Esophagus muscularis mucosa (tissue), 4 donors: Measurements from ENCODE around the gene CLCN3.

Experiments
- EP300 ChIP-seq: sonication (generic); formaldehyde crosslinking; IDR thresholded peaks from one replicate; pipeline ENCODE4 v1.6.1; 2017; ENCODE audit warnings: antibody characterized with exemption
- POLR2A ChIP-seq: fragments of 450-650 bp; IDR thresholded peaks from one replicate; pipeline ENCODE4 v1.6.1; 2017; ENCODE audit warnings: antibody characterized with exemption, moderate library complexity, mild to moderate bottlenecking, low read depth
- TF ChIP-seq, protein P1 (sequence below), 3 experiments: fragments of 200-600 bp in 2 of 3; fragments of 450-650 bp in 1 of 3; sonication (generic) in 2 of 3; IDR thresholded peaks; one replicate each; pipeline ENCODE4 v1.5.1; 2017 to 2019; ENCODE audit warnings: antibody characterized with exemption in 3 of 3, mild to moderate bottlenecking in 2 of 3, moderate library complexity in 1 of 3

DNA sequence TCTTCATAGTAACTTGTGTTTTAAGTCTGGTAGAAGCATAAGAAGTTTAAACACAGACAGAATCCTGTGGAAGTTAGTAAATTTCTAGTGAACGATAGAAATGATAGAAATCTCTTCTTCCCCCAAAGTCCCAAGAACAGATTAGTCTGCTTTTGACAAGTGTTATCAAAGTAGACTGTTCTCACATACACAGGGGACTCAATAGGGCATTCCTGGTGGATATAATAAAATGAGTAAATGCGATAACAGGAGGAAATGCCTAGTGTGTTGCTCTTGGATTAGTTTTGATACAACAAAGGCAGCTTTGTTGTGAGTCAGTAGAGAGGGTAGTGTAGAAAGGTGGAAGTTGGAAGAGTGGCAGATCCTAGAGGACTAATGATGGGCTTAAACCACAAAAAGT, 43.5 kb downstream of the CLCN3 start:
- no peak for TF ChIP-seq POLR2A
- TF ChIP-seq, protein P1, sequence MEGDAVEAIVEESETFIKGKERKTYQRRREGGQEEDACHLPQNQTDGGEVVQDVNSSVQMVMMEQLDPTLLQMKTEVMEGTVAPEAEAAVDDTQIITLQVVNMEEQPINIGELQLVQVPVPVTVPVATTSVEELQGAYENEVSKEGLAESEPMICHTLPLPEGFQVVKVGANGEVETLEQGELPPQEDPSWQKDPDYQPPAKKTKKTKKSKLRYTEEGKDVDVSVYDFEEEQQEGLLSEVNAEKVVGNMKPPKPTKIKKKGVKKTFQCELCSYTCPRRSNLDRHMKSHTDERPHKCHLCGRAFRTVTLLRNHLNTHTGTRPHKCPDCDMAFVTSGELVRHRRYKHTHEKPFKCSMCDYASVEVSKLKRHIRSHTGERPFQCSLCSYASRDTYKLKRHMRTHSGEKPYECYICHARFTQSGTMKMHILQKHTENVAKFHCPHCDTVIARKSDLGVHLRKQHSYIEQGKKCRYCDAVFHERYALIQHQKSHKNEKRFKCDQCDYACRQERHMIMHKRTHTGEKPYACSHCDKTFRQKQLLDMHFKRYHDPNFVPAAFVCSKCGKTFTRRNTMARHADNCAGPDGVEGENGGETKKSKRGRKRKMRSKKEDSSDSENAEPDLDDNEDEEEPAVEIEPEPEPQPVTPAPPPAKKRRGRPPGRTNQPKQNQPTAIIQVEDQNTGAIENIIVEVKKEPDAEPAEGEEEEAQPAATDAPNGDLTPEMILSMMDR (IDR thresholded peaks at IDR 0.05) = no peak
- TF ChIP-seq EP300 = no peak
